ENCODE measurements around the gene CLEC6A.

The CLEC6A gene

DNA sequence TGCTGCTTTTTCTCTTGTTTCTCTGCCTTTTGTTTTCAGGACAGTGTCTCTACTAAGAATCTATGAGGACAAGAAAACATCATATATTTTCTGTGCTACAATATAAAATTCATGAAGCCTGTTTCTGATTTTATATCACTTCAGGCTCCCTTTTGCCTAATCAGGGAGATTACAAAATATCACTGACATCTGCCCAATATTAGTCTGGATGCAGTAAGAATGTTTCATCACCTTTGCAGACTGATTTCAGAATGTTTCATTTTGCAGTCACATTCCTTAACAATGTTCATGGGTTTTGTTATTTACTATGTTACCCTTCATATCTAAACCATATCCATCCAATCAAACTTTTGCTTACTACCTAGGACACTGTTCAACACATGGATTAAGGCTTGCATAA is 491 bp upstream of the CLEC6A start:
- Histone ChIP-seq H3K9ac (ENCODE audit: low read length) (no peak overlapping the region), H3K4me2 (ENCODE audit: low read depth, low read length, poor library complexity, severe bottlenecking) (no peak overlapping the region), H3K9me3 (ENCODE audit: insufficient read depth, low read length) (no peaks in the 10 kb centered on the region), H3K27me3 (ENCODE audit: low read length) (no peaks in the 10 kb centered on the region), H3K36me3 (ENCODE audit: low read length) (no peaks in the 10 kb centered on the region), H4K20me1 (ENCODE audit: low read depth, low read length) (no peaks in the 10 kb centered on the region), H3K4me3 (ENCODE audit: insufficient read depth, low read length, poor library complexity, severe bottlenecking) (no peak overlapping the region), H3K9me2 (replicated peaks; ENCODE audit: insufficient read depth, low read length) (no peaks in the 10 kb centered on the region), H3K27ac (ENCODE audit: low read depth, low read length) (no peak overlapping the region), H3K79me2 (ENCODE audit: insufficient read depth, low read length) (no peaks in the 10 kb centered on the region), H3F3A (ENCODE audit: insufficient read depth) (no peaks in the 10 kb centered on the region), H2AFZ (ENCODE audit: low read depth, low read length, severe bottlenecking) (no peak overlapping the region)
- TF ChIP-seq, protein P1, sequence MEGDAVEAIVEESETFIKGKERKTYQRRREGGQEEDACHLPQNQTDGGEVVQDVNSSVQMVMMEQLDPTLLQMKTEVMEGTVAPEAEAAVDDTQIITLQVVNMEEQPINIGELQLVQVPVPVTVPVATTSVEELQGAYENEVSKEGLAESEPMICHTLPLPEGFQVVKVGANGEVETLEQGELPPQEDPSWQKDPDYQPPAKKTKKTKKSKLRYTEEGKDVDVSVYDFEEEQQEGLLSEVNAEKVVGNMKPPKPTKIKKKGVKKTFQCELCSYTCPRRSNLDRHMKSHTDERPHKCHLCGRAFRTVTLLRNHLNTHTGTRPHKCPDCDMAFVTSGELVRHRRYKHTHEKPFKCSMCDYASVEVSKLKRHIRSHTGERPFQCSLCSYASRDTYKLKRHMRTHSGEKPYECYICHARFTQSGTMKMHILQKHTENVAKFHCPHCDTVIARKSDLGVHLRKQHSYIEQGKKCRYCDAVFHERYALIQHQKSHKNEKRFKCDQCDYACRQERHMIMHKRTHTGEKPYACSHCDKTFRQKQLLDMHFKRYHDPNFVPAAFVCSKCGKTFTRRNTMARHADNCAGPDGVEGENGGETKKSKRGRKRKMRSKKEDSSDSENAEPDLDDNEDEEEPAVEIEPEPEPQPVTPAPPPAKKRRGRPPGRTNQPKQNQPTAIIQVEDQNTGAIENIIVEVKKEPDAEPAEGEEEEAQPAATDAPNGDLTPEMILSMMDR (IDR thresholded peaks at IDR 0.05; ENCODE audit: insufficient read depth, low read length, poor library complexity, severe bottlenecking) = no peak
- no peak for TF ChIP-seq EZH2phosphoT487 (conservative IDR thresholded peaks at IDR 0.05; ENCODE audit: low read length)

DNA sequence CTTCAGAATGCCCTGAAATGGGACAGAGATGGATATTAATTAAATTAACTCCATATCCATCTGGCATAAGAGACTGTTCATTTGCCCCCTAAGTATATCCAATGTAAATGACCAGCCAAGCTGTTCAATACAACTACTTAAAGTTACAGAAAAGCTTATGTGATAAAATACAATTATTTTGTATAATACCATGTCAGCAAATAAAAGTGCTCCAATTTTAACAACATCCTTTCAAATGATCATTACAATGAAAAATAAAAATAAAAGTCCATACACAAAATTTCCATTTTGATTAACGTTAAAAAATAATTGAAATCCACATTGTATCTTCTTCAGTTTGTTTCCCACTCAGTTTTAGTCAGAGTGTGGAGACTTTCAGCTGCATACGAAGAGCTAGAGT is 5.7 kb downstream of the CLEC6A start:
- no peaks in the 10 kb centered on the region for H3F3A ChIP-seq (ENCODE audit: insufficient read depth)
- H3K79me2 ChIP-seq (ENCODE audit: insufficient read depth, low read length) = no peaks in the 10 kb centered on the region
- H3K27ac ChIP-seq (ENCODE audit: low read depth, low read length) = no peak overlapping the region
- no peaks in the 10 kb centered on the region for H3K27me3 ChIP-seq (ENCODE audit: low read length)
- no peaks in the 10 kb centered on the region for H3K9me3 ChIP-seq (ENCODE audit: insufficient read depth, low read length)
- TF ChIP-seq, protein P1 (IDR thresholded peaks at IDR 0.05; ENCODE audit: insufficient read depth, low read length, poor library complexity, severe bottlenecking) = no peak
- no peak for TF ChIP-seq EZH2phosphoT487 (conservative IDR thresholded peaks at IDR 0.05; ENCODE audit: low read length)
- no peak overlapping the region for H3K9ac ChIP-seq (ENCODE audit: low read length)
- no peaks in the 10 kb centered on the region for H3K9me2 ChIP-seq (replicated peaks; ENCODE audit: insufficient read depth, low read length)
- H3K4me3 ChIP-seq (ENCODE audit: insufficient read depth, low read length, poor library complexity, severe bottlenecking) = no peak overlapping the region
- no peaks in the 10 kb centered on the region for H4K20me1 ChIP-seq (ENCODE audit: low read depth, low read length)
- no peak overlapping the region for H3K4me2 ChIP-seq (ENCODE audit: low read depth, low read length, poor library complexity, severe bottlenecking)
- H3K36me3 ChIP-seq (ENCODE audit: low read length) = no peaks in the 10 kb centered on the region
- H2AFZ ChIP-seq (ENCODE audit: low read depth, low read length, severe bottlenecking) = no peak overlapping the region

DNA sequence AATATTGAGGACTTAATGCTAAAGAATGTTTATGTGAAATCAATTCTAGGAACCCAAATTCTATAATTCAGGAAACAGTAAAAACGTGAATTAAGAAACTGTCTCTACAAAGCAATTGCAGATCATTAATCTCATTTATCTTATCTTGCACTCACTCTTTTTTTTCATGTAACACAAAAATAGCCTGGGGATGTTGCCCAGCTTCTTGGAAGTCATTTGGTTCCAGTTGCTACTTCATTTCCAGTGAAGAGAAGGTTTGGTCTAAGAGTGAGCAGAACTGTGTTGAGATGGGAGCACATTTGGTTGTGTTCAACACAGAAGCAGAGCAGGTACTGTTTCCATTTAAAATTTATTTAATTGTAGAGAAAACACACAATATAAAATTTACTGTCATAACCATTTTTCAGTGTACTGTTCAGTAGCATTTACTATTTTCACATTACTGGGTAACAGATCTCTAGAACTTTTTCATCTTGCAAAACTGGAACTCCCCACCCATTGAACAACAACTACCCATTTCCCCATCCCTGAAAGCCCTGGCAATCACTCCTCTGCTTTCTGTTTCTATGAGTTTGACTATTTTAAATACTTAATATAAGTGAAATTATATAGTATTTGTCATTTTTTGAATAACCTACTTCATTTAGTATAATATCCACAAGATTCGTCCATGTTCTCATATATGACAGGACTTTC is 9.7 kb downstream of the CLEC6A start:
- H3K27ac ChIP-seq (ENCODE audit: low read depth, low read length) = no peak overlapping the region
- H3K9ac ChIP-seq (ENCODE audit: low read length) = no peak overlapping the region
- H3K4me3 ChIP-seq (ENCODE audit: insufficient read depth, low read length, poor library complexity, severe bottlenecking) = no peak overlapping the region
- TF ChIP-seq, protein P1 (IDR thresholded peaks at IDR 0.05; ENCODE audit: insufficient read depth, low read length, poor library complexity, severe bottlenecking) = no peak
- TF ChIP-seq EZH2phosphoT487 (conservative IDR thresholded peaks at IDR 0.05; ENCODE audit: low read length) = no peak
- no peaks in the 10 kb centered on the region for H3K79me2 ChIP-seq (ENCODE audit: insufficient read depth, low read length)
- no peak overlapping the region for H2AFZ ChIP-seq (ENCODE audit: low read depth, low read length, severe bottlenecking)
- H3K36me3 ChIP-seq (ENCODE audit: low read length) = no peaks in the 10 kb centered on the region
- H3K9me2 ChIP-seq (replicated peaks; ENCODE audit: insufficient read depth, low read length) = no peaks in the 10 kb centered on the region
- H3K4me2 ChIP-seq (ENCODE audit: low read depth, low read length, poor library complexity, severe bottlenecking) = no peak overlapping the region
- H4K20me1 ChIP-seq (ENCODE audit: low read depth, low read length) = no peaks in the 10 kb centered on the region
- no peaks in the 10 kb centered on the region for H3F3A ChIP-seq (ENCODE audit: insufficient read depth)
- H3K9me3 ChIP-seq (ENCODE audit: insufficient read depth, low read length) = no peaks in the 10 kb centered on the region
- H3K27me3 ChIP-seq (ENCODE audit: low read length) = no peaks in the 10 kb centered on the region
